HG02759 (cell line): ENCODE results near the gene DISP2.

Experiments used
- ATAC-seq: cut with Tn5 transposase; IDR thresholded peaks from one replicate; pipeline ENCODE4 v1.9.1; 2021; ENCODE audit warnings: mild to moderate bottlenecking, moderate library complexity; ENCODE audit not compliant: unreplicated experiment

The DISP2 gene

GRCh38 chr15:40325188-40325587 lies 32.8 kb upstream of the DISP2 start:
- ATAC-seq = no peak

GRCh38 chr15:40325700-40326099 lies 32.3 kb upstream of the DISP2 start:
- no peak for ATAC-seq

- ATAC-seq = no peak
These were observed 30.6 kb upstream of the DISP2 start for GRCh38 chr15:40327457-40327856.

GRCh38 chr15:40328176-40328575 lies 29.8 kb upstream of the DISP2 start:
- ATAC-seq = no peak

GRCh38 chr15:40328751-40329150 lies 29.3 kb upstream of the DISP2 start:
- no peak for ATAC-seq

- ATAC-seq = no peak
These were observed 28.2 kb upstream of the DISP2 start for GRCh38 chr15:40329804-40330203.

- ATAC-seq = no peak
These were observed 27.6 kb upstream of the DISP2 start for GRCh38 chr15:40330368-40330836.

- ATAC-seq = no peak
These were observed 27.0 kb upstream of the DISP2 start for GRCh38 chr15:40331026-40331425.

- ATAC-seq = no peak
These were observed 26.4 kb upstream of the DISP2 start for GRCh38 chr15:40331637-40332036.

- ATAC-seq = no peak
These were observed 25.8 kb upstream of the DISP2 start for GRCh38 chr15:40332113-40332781.

- ATAC-seq = peak; percentile 47
These were observed 24.0 kb upstream of the DISP2 start for GRCh38 chr15:40333922-40334492.

- no peak for ATAC-seq
These were observed 23.5 kb upstream of the DISP2 start for GRCh38 chr15:40334541-40334940.

- ATAC-seq = no peak
These were observed 22.9 kb upstream of the DISP2 start for GRCh38 chr15:40334941-40335795.

GRCh38 chr15:40335938-40336743 lies 21.9 kb upstream of the DISP2 start:
- ATAC-seq = no peak

GRCh38 chr15:40336744-40337122 lies 21.3 kb upstream of the DISP2 start:
- ATAC-seq = no peak

- ATAC-seq = no peak
These were observed 20.4 kb upstream of the DISP2 start for GRCh38 chr15:40337597-40337996.

GRCh38 chr15:40338041-40338657 lies 19.9 kb upstream of the DISP2 start:
- peak; percentile 71 for ATAC-seq

- ATAC-seq = no peak
These were observed 18.9 kb upstream of the DISP2 start for GRCh38 chr15:40338921-40339620.

GRCh38 chr15:40339621-40339945 lies 18.4 kb upstream of the DISP2 start:
- no peak for ATAC-seq
